Esophagus squamous epithelium (tissue), 4 donors: Measurements from ENCODE around the gene PANK1.
"Not testable (repeated sequence)": the region's sequence is repeated elsewhere in the genome, so short reads cannot be mapped to it uniquely, and the experiment has no call there.

Experiments
- CTCF ChIP-seq, 6 experiments: fragments of 450-650 bp in 4 of 6; fragments of 200-600 bp in 2 of 6; sonication (generic) in 2 of 6; IDR thresholded peaks; one replicate each; pipeline ENCODE4 v1.5.1; 2016 to 2019; ENCODE audit warnings: antibody characterized with exemption in 6 of 6, mild to moderate bottlenecking in 4 of 6, moderate library complexity in 4 of 6
- POLR2A ChIP-seq, 4 donors: fragments of 450-650 bp; IDR thresholded peaks; one replicate each; pipeline ENCODE4 v1.6.1; 2017; ENCODE audit warnings: antibody characterized with exemption in 4 of 4, mild to moderate bottlenecking in 4 of 4, moderate library complexity in 3 of 4

DNA sequence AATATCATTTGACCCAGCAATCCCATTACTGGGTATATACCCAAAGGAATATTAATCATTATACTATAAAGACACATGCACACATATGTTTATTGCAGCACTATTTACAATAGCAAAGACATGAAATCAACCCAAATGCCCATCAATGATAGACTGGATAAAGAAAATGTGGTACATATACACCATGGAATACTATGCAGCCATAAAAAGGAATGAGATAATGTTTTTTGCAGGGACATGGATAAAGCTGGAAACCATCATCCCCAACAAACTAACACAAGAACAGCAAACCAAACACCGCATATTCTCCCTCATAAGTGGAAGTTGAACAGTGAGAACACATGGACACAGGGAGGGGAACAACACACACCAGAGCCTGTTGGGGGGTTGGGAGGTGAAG lies 98.4 kb downstream of the PANK1 start:
- TF ChIP-seq CTCF, POLR2A (IDR thresholded peaks at IDR 0.05): not testable (repeated sequence)
